H1 (cell line): Measurements from ENCODE around the gene RBMS1. TPM values are rescaled to one million over a fixed set of nuclear protein-coding genes. Genes with fewer than 3 reads are reported as not detected.

Source experiments
- CTCF ChIA-PET: fragments of 300-600 bp; sonication (Branson Sonifier 250); formaldehyde crosslinking; loops from one replicate; lab custom pipeline; 2021; ENCODE audit not compliant: partially characterized antibody; lab: Charles Lee
- POLR2A ChIA-PET: fragments of 300-600 bp; sonication (Branson Sonifier 250); formaldehyde crosslinking; loops from one replicate; lab custom pipeline; 2021; ENCODE audit warnings: inconsistent platforms; ENCODE audit not compliant: partially characterized antibody; lab: Charles Lee
- DNase-seq, 2 experiments: peaks; one replicate each; pipeline versions ENCODE4 v3.0.0 to v3.0.0-alpha.2; 2010 to 2022; ENCODE audit warnings: low spot score in 2 of 2, low read depth in 1 of 2, mixed read lengths in 1 of 2
- FAIRE-seq: peaks from 2 replicates; lab custom pipeline; 2011; peaks lifted over from hg19 to GRCh38; lab: Jason Lieb, UNC
- H2AFZ ChIP-seq: 2 replicates; pipeline ENCODE4 v1.8.1; 2012; ENCODE audit warnings: low read length, inconsistent platforms
- H2AK5ac ChIP-seq: 2 replicates; pipeline ENCODE4 v1.6.1; 2013; ENCODE audit warnings: low read depth, low read length
- H2BK120ac ChIP-seq: replicated peaks from 2 replicates; pipeline ENCODE3; 2013; ENCODE audit warnings: low read depth, low read length, inconsistent platforms
- H2BK12ac ChIP-seq: 2 replicates; pipeline ENCODE4 v1.6.1; 2013; ENCODE audit warnings: low read depth, low read length
- H2BK15ac ChIP-seq: 2 replicates; pipeline ENCODE4 v1.6.1; 2013; ENCODE audit warnings: low read length
- H2BK20ac ChIP-seq: 2 replicates; pipeline ENCODE4 v1.6.1; 2013; ENCODE audit warnings: low read length
- H2BK5ac ChIP-seq: 2 replicates; pipeline ENCODE4 v1.6.1; 2013; ENCODE audit warnings: low read depth, low read length
- H3K14ac ChIP-seq: 2 replicates; pipeline ENCODE4 v1.6.1; 2013; ENCODE audit warnings: inconsistent platforms; ENCODE audit not compliant: insufficient read length
- H3K18ac ChIP-seq: 2 replicates; pipeline ENCODE4 v1.6.1; 2013; ENCODE audit warnings: low read length; ENCODE audit errors: extremely low read depth
- H3K23ac ChIP-seq: 2 replicates; pipeline ENCODE4 v1.6.1; 2013; ENCODE audit warnings: inconsistent platforms; ENCODE audit not compliant: insufficient read length
- H3K23me2 ChIP-seq: 2 replicates; pipeline ENCODE4 v1.6.1; 2013; ENCODE audit warnings: low read depth, low read length
- H3K27ac ChIP-seq: 2 replicates; pipeline ENCODE4 v1.6.1; 2011; ENCODE audit warnings: low read depth, low read length, inconsistent platforms
- H3K27me3 ChIP-seq, 4 experiments: replicated peaks in 1 of 4; 1 replicate in 1 of 4; 2 replicates in 3 of 4; pipeline versions ENCODE4 v1.6.1 to v1.8.1; 2011 to 2013; ENCODE audit warnings: low read length in 3 of 4, mild to moderate bottlenecking in 3 of 4, inconsistent platforms in 2 of 4, mixed read lengths in 2 of 4, moderate library complexity in 1 of 4; ENCODE audit not compliant: control insufficient read depth in 3 of 4, insufficient read depth in 3 of 4; ENCODE audit errors: extremely low read depth in 1 of 4
- H3K36me3 ChIP-seq, 4 experiments: 2 replicates each; pipeline versions ENCODE4 v1.6.1 to v1.8.1; 2011 to 2013; ENCODE audit warnings: mild to moderate bottlenecking in 4 of 4, low read length in 3 of 4, moderate library complexity in 2 of 4, control low read depth in 1 of 4, inconsistent platforms in 1 of 4; ENCODE audit not compliant: insufficient read depth in 4 of 4, control insufficient read depth in 2 of 4
- H3K4ac ChIP-seq: replicated peaks from 2 replicates; pipeline ENCODE3; 2013; ENCODE audit warnings: low read length, low read depth, mixed read lengths, inconsistent platforms; ENCODE audit not compliant: insufficient read length
- H3K4me1 ChIP-seq, 4 experiments: replicated peaks in 1 of 4; 1 replicate in 1 of 4; 2 replicates in 3 of 4; pipeline versions ENCODE4 v1.6.1 to v1.8.1; 2011 to 2013; ENCODE audit warnings: low read length in 3 of 4, inconsistent platforms in 2 of 4, mixed read lengths in 1 of 4; ENCODE audit not compliant: insufficient read depth in 4 of 4, control insufficient read depth in 3 of 4
- H3K4me2 ChIP-seq, 2 experiments: 2 replicates each; pipeline versions ENCODE4 v1.6.1 to v1.8.1; 2011 to 2013; ENCODE audit warnings: low read depth in 2 of 2, low read length in 2 of 2, control low read depth in 1 of 2, inconsistent platforms in 1 of 2, mild to moderate bottlenecking in 1 of 2; ENCODE audit not compliant: insufficient read depth in 1 of 2
- H3K4me3 ChIP-seq, 4 experiments: fragments of 200-600, 300-600 bp in 1 of 4; sonication (generic), shearing (Covaris generic), sonication (Bioruptor Twin) in 1 of 4; 2 replicates each; pipeline versions ENCODE4 v1.5.1 to v1.8.1; 2011 to 2016; ENCODE audit warnings: low read length in 4 of 4, low read depth in 3 of 4, control low read depth in 2 of 4, inconsistent platforms in 2 of 4, mild to moderate bottlenecking in 2 of 4, mixed read lengths in 1 of 4, moderate library complexity in 1 of 4; ENCODE audit not compliant: insufficient read depth in 2 of 4; ENCODE audit errors: extremely low read depth in 1 of 4
- H3K56ac ChIP-seq: replicated peaks from 2 replicates; pipeline ENCODE3; 2013; ENCODE audit warnings: low read depth, mild to moderate bottlenecking, mixed read lengths, low read length, inconsistent platforms; ENCODE audit not compliant: insufficient read length
- H3K79me1 ChIP-seq: 2 replicates; pipeline ENCODE4 v1.6.1; 2013; ENCODE audit warnings: low read depth, low read length, control low read depth
- H3K79me2 ChIP-seq, 2 experiments: 2 replicates each; pipeline versions ENCODE4 v1.6.1 to v1.8.1; 2012 to 2013; ENCODE audit warnings: low read length in 2 of 2, mild to moderate bottlenecking in 2 of 2, inconsistent platforms in 1 of 2; ENCODE audit not compliant: insufficient read depth in 2 of 2, control insufficient read depth in 1 of 2
- H3K9ac ChIP-seq, 4 experiments: replicated peaks in 1 of 4; 1 replicate in 1 of 4; 2 replicates in 3 of 4; pipeline versions ENCODE4 v1.6.1 to v1.8.1; 2011 to 2013; ENCODE audit warnings: low read depth in 3 of 4, low read length in 3 of 4, control low read depth in 2 of 4, mild to moderate bottlenecking in 2 of 4, moderate library complexity in 2 of 4, inconsistent platforms in 1 of 4; ENCODE audit errors: extremely low read depth in 1 of 4
- H3K9me3 ChIP-seq, 2 experiments: 2 replicates each; pipeline versions ENCODE4 v1.6.1 to v1.8.1; 2012 to 2013; ENCODE audit warnings: mild to moderate bottlenecking in 2 of 2, moderate library complexity in 2 of 2, control low read depth in 1 of 2, inconsistent platforms in 1 of 2, low read depth in 1 of 2, low read length in 1 of 2, mixed read lengths in 1 of 2; ENCODE audit not compliant: insufficient read depth in 2 of 2
- H4K20me1 ChIP-seq, 2 experiments: replicated peaks in 1 of 2; 2 replicates each; pipeline versions ENCODE3 to v1.8.1; 2011 to 2013; ENCODE audit warnings: inconsistent platforms in 2 of 2, low read length in 2 of 2, mild to moderate bottlenecking in 1 of 2; ENCODE audit not compliant: insufficient read depth in 2 of 2, control insufficient read depth in 1 of 2
- H4K5ac ChIP-seq: 2 replicates; pipeline ENCODE4 v1.6.1; 2013; ENCODE audit warnings: low read length, low read depth, mixed read lengths, inconsistent platforms; ENCODE audit not compliant: insufficient read length
- H4K8ac ChIP-seq: 2 replicates; pipeline ENCODE4 v1.8.0; 2013; ENCODE audit warnings: mild to moderate bottlenecking, moderate library complexity, low read length, inconsistent platforms; ENCODE audit not compliant: insufficient read depth; ENCODE audit errors: extremely low read depth
- H4K91ac ChIP-seq: replicated peaks from 2 replicates; pipeline ENCODE3; 2013; ENCODE audit warnings: low read length, mixed read lengths, inconsistent platforms; ENCODE audit not compliant: insufficient read length
- CBX8 ChIP-seq: fragments of 300-800, 300-1000 bp; sonication (generic); IDR thresholded peaks from 2 replicates; pipeline ENCODE4 v1.7.1; 2016; ENCODE audit warnings: low read depth, low read length, borderline replicate concordance
- CHD1 ChIP-seq: IDR thresholded peaks from 2 replicates; pipeline ENCODE4 v1.6.1; 2012; ENCODE audit warnings: low read depth, low read length, improper control_type of control experiment
- CHD2 ChIP-seq: IDR thresholded peaks from 2 replicates; pipeline ENCODE4 v1.6.1; 2012; ENCODE audit warnings: low read length, improper control_type of control experiment
- JUN ChIP-seq: IDR thresholded peaks from 2 replicates; pipeline ENCODE4 v1.6.1; 2011; ENCODE audit warnings: low read depth, mild to moderate bottlenecking, improper control_type of control experiment, low read length
- JUND ChIP-seq: IDR thresholded peaks from 2 replicates; pipeline ENCODE4 v1.6.1; 2011; ENCODE audit warnings: mild to moderate bottlenecking, improper control_type of control experiment, low read length
- NRF1 ChIP-seq: IDR thresholded peaks from 2 replicates; pipeline ENCODE4 v1.6.1; 2011; ENCODE audit warnings: mild to moderate bottlenecking, low read depth, low read length, improper control_type of control experiment
- POLR2AphosphoS5 ChIP-seq: IDR thresholded peaks from 2 replicates; pipeline ENCODE4 v1.6.1; 2011; ENCODE audit warnings: low read depth, low read length
- RFX5 ChIP-seq: IDR thresholded peaks from 2 replicates; pipeline ENCODE4 v1.6.1; 2011; ENCODE audit warnings: low read depth, low read length, improper control_type of control experiment, borderline replicate concordance
- RNF2 ChIP-seq: fragments of 200-900, 300-1000 bp; sonication (generic); IDR thresholded peaks from 2 replicates; pipeline ENCODE4 v1.7.1; 2016; ENCODE audit warnings: borderline replicate concordance, low read depth, mild to moderate bottlenecking, antibody characterized with exemption, low read length; ENCODE audit not compliant: poor library complexity, severe bottlenecking; ENCODE audit errors: missing control alignments
- SP4 ChIP-seq: IDR thresholded peaks from 2 replicates; pipeline ENCODE4 v1.6.1; 2012; ENCODE audit warnings: low read length, inconsistent platforms
- TAF7 ChIP-seq: optimal IDR thresholded peaks from 2 replicates; pipeline ENCODE3; 2011; ENCODE audit warnings: low read depth, mild to moderate bottlenecking, inconsistent platforms, low read length, moderate library complexity, borderline replicate concordance
- TBP ChIP-seq: IDR thresholded peaks from 2 replicates; pipeline ENCODE4 v1.6.1; 2011; ENCODE audit warnings: low read depth, low read length, improper control_type of control experiment
- ZNF274 ChIP-seq: IDR thresholded peaks from 2 replicates; pipeline ENCODE4 v1.7.0; 2012; ENCODE audit warnings: low read length, borderline replicate concordance; ENCODE audit errors: extremely low read depth
- WGBS, 2 experiments: shearing (Covaris generic) in 1 of 2; methylation state at CpG; one replicate each; pipeline versions ENCODE4 v1.1.6 to v1.1.7; 2013 to 2015; ENCODE audit warnings: low lambda C conversion rate in 2 of 2, mixed read lengths in 2 of 2, inconsistent platforms in 1 of 2, low coverage in 1 of 2, missing lambda C conversion rate in 1 of 2; ENCODE audit not compliant: insufficient replicate concordance in 2 of 2, insufficient coverage in 1 of 2, insufficient read length in 1 of 2; ENCODE audit errors: extremely low coverage in 1 of 2, missing lambda C conversion rate in 1 of 2; 5-methylcytosine and 5-hydroxymethylcytosine counted together
- polyA plus RNA-seq, 7 experiments: library from polyadenylated mRNA; depleted of rRNA in 3 of 7; stranded (reverse) in 5 of 7; unstranded in 2 of 7; fragments of >200 nt in 5 of 7; fragments of 200-250 nt in 2 of 7; gene quantifications; 1 replicate in 5 of 7; 2 replicates in 1 of 7; 4 replicates in 1 of 7; pipeline versions ENCODE4 v1.2.1 to v1.2.3, GENCODE V29; 2011 to 2013; ENCODE audit warnings: missing spikeins in 2 of 7, mixed read lengths in 2 of 7
- total RNA-seq: library from RNA; stranded (reverse); fragmentation: NEBNext Ultra II Directional; extraction: Animal tissue kit (Norgen Biotek cat#: 25700); gene quantifications from 2 replicates; pipeline ENCODE4 v1.2.1, GENCODE V29; 2021
- TF ChIP-seq, protein P1 (sequence below): IDR thresholded peaks from 2 replicates; pipeline ENCODE4 v1.6.1; 2012; ENCODE audit warnings: inconsistent platforms

RBMS1 gene
- total and polyA plus RNA-seq, 2 of the 8 experiments (the other 6 are each of a cell fraction or from before 2014, with no cell fraction given): 53.7 to 60.0 TPM

DNA sequence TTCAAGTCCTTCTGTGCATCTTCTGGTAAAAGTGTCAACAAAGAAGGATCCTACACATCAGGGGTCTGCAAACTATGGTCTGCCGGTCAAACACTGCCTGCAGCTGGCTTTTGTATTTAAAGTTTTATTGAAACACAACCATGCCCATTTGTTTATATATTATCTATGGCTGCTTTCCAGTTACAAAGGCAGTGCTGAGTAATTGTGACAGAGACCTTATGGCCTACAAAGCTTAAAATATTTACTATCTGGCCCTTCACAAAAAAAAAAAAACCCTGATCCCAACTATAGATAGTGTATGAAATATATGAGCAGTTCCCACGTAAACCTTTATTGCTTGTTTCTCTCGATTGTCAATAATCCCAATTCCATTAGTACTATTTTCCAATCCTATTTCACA is 101.4 kb downstream of the RBMS1 start:
- POLR2A ChIA-PET: interaction anchor here (1.2 kb wide), 1 partner anchor 16 kb away, joined by 3 read pairs; no protein-coding TSS in a partner anchor

More for the DNA sequence above, 101.4 kb downstream of the RBMS1 start:
- Histone ChIP-seq H4K20me1 (peaks cover 5 to 13% of the 10 kb centered on the region in 2 experiments), H3K14ac (no peak overlapping the region), H2BK5ac (no peak overlapping the region), H3K9ac (no peak overlapping the region), H2BK120ac (no peak overlapping the region), H3K36me3 (no peaks in the 10 kb centered on the region), H3K56ac (no peak overlapping the region), H3K9me3 (no peaks in the 10 kb centered on the region), H3K4me2 (no peak overlapping the region), H3K23me2 (no peaks in the 10 kb centered on the region), H4K5ac (no peak overlapping the region), H4K8ac (no peak overlapping the region), H4K91ac (no peak overlapping the region), H2BK15ac (no peak overlapping the region), H3K27ac (no peak overlapping the region), H3K4ac (no peak overlapping the region), H3K23ac (no peak overlapping the region), H3K79me2 (peaks cover 0 to 91% of the 10 kb centered on the region in 2 experiments; a peak in 2 of 4 replicates), H3K4me1 (peaks cover 12 to 24% (median 18%) of the 10 kb centered on the region in 4 experiments; a peak in 5 of 7 replicates), H2AFZ (no peak overlapping the region), H3K4me3 (no peak overlapping the region), H2BK20ac (no peak overlapping the region), H2AK5ac (no peak overlapping the region), H3K27me3 (no peaks in the 10 kb centered on the region), H3K18ac (no peak overlapping the region), H2BK12ac (no peak overlapping the region), H3K79me1 (peaks cover 17% of the 10 kb centered on the region)
- DNase-seq: no peak
- WGBS, 2 experiments: 90% methylated on average over 3 of the region's 3 CpGs; no CpG with 5 or more reads in 1 of the 2 experiments
- TF ChIP-seq JUND (no peak), RFX5 (no peak), JUN (no peak), TBP (no peak), SP4 (no peak), ZNF274 (no peak), CBX8 (no peak), TAF7 (no peak), NRF1 (no peak), RNF2 (no peak), POLR2AphosphoS5 (no peak), CHD2 (no peak), CHD1 (no peak)
- TF ChIP-seq, protein P1, sequence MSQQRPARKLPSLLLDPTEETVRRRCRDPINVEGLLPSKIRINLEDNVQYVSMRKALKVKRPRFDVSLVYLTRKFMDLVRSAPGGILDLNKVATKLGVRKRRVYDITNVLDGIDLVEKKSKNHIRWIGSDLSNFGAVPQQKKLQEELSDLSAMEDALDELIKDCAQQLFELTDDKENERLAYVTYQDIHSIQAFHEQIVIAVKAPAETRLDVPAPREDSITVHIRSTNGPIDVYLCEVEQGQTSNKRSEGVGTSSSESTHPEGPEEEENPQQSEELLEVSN: no peak
- CTCF ChIA-PET: interaction anchor here (0.6 kb wide), 1 partner anchor 13 kb away, joined by 3 read pairs; no protein-coding TSS in a partner anchor
- FAIRE-seq: no peak
